Measurements from ENCODE around the gene IGSF21. TPM values are rescaled to one million over a fixed set of nuclear protein-coding genes. Genes with fewer than 3 reads are reported as not detected.

The IGSF21 gene
- total RNA-seq, 2 experiments from 2014 or later, result not detected

GRCh38 chr1:18373882-18374493 is 266.4 kb downstream of the IGSF21 start:
- Mint-ChIP-seq H3K4me1 (ENCODE audit: low read depth) (no peaks in the 10 kb centered on the region), H3K27ac (no peak overlapping the region), H3K27me3 (peaks cover 1% of the 10 kb centered on the region), H3K9me3 (no peaks in the 10 kb centered on the region), H3K36me3 (no peaks in the 10 kb centered on the region), H3K4me3 (no peak overlapping the region)
- intact Hi-C loops (cut with micrococcal nuclease), result no loop called here
- DNase-seq, result peak; percentile 21
- ChIA-PET POLR2A (no interaction called here), CTCF (no interaction called here)

- Mint-ChIP-seq H3K4me1 (ENCODE audit: low read depth) (no peaks in the 10 kb centered on the region), H3K9me3 (peaks cover 5% of the 10 kb centered on the region), H3K4me3 (no peak overlapping the region), H3K27ac (no peak overlapping the region), H3K36me3 (no peaks in the 10 kb centered on the region), H3K27me3 (peaks cover 8% of the 10 kb centered on the region)
- ChIA-PET CTCF (no interaction called here), POLR2A (no interaction called here)
- DNase-seq, result no peak
- intact Hi-C loops (cut with micrococcal nuclease), result no loop called here
Measured at GRCh38 chr1:18376661-18377060, 269.1 kb downstream of the IGSF21 start.

- ChIA-PET CTCF (no interaction called here), POLR2A (no interaction called here)
- intact Hi-C loops (cut with micrococcal nuclease), result no loop called here
- Mint-ChIP-seq H3K9me3 (peaks cover 5% of the 10 kb centered on the region), H3K4me3 (no peak overlapping the region), H3K27me3 (peaks cover 18% of the 10 kb centered on the region), H3K4me1 (ENCODE audit: low read depth) (no peaks in the 10 kb centered on the region), H3K36me3 (no peaks in the 10 kb centered on the region), H3K27ac (no peak overlapping the region)
- DNase-seq, result no peak
Measured at GRCh38 chr1:18380288-18380687, 272.7 kb downstream of the IGSF21 start.

GRCh38 chr1:18384059-18384458 is 276.5 kb downstream of the IGSF21 start:
- CTCF ChIA-PET, result no interaction called here
- Mint-ChIP-seq H3K4me1 (ENCODE audit: low read depth) (no peaks in the 10 kb centered on the region), H3K4me3 (no peak overlapping the region), H3K27me3 (peaks cover 23% of the 10 kb centered on the region), H3K9me3 (peaks cover 5% of the 10 kb centered on the region), H3K27ac (no peak overlapping the region), H3K36me3 (no peaks in the 10 kb centered on the region)
- DNase-seq, result no peak
- POLR2A ChIA-PET, result no interaction called here
- intact Hi-C loops (cut with micrococcal nuclease), result no loop called here

GRCh38 chr1:18384471-18384870 is 276.9 kb downstream of the IGSF21 start:
- peaks cover 4% of the 10 kb centered on the region for H3K9me3 Mint-ChIP-seq
- no peak overlapping the region for H3K4me3 Mint-ChIP-seq
- H3K36me3 Mint-ChIP-seq, result no peaks in the 10 kb centered on the region
- ChIA-PET POLR2A (no interaction called here), CTCF (no interaction called here)
- no peak overlapping the region for H3K27ac Mint-ChIP-seq
- H3K27me3 Mint-ChIP-seq, result peaks cover 22% of the 10 kb centered on the region
- intact Hi-C loops (cut with micrococcal nuclease), result no loop called here
- DNase-seq, result no peak
- H3K4me1 Mint-ChIP-seq (ENCODE audit: low read depth), result no peaks in the 10 kb centered on the region

GRCh38 chr1:18385239-18385790 is 277.7 kb downstream of the IGSF21 start:
- DNase-seq, result no peak
- H3K27ac Mint-ChIP-seq, result no peak overlapping the region
- H3K27me3 Mint-ChIP-seq, result peaks cover 22% of the 10 kb centered on the region
- no peaks in the 10 kb centered on the region for H3K36me3 Mint-ChIP-seq
- no peaks in the 10 kb centered on the region for H3K9me3 Mint-ChIP-seq
- H3K4me3 Mint-ChIP-seq, result no peak overlapping the region
- intact Hi-C loops (cut with micrococcal nuclease), result no loop called here
- ChIA-PET POLR2A (no interaction called here), CTCF (no interaction called here)
- no peaks in the 10 kb centered on the region for H3K4me1 Mint-ChIP-seq (ENCODE audit: low read depth)

GRCh38 chr1:18386591-18386990 is 279.0 kb downstream of the IGSF21 start:
- Mint-ChIP-seq H3K27me3 (peaks cover 17% of the 10 kb centered on the region), H3K27ac (no peak overlapping the region), H3K4me3 (no peak overlapping the region), H3K4me1 (ENCODE audit: low read depth) (no peaks in the 10 kb centered on the region), H3K36me3 (no peaks in the 10 kb centered on the region), H3K9me3 (no peaks in the 10 kb centered on the region)
- intact Hi-C loops (cut with micrococcal nuclease), result no loop called here
- POLR2A ChIA-PET, result no interaction called here
- DNase-seq, result no peak
- CTCF ChIA-PET, result no interaction called here

- CTCF ChIA-PET, result no interaction called here
- intact Hi-C loops (cut with micrococcal nuclease), result no loop called here
- POLR2A ChIA-PET, result no interaction called here
- Mint-ChIP-seq H3K27me3 (peaks cover 15% of the 10 kb centered on the region), H3K36me3 (no peaks in the 10 kb centered on the region), H3K4me1 (ENCODE audit: low read depth) (no peaks in the 10 kb centered on the region), H3K4me3 (no peak overlapping the region), H3K27ac (no peak overlapping the region), H3K9me3 (no peaks in the 10 kb centered on the region)
- DNase-seq, result no peak
Measured at GRCh38 chr1:18387307-18387706, 279.7 kb downstream of the IGSF21 start.

GRCh38 chr1:18390953-18391352 is 283.4 kb downstream of the IGSF21 start:
- intact Hi-C loops (cut with micrococcal nuclease), result no loop called here
- no peak overlapping the region for H3K27ac Mint-ChIP-seq
- DNase-seq, result no peak
- CTCF ChIA-PET, result no interaction called here
- no peaks in the 10 kb centered on the region for H3K36me3 Mint-ChIP-seq
- H3K27me3 Mint-ChIP-seq, result peaks cover 7% of the 10 kb centered on the region
- POLR2A ChIA-PET, result no interaction called here
- H3K9me3 Mint-ChIP-seq, result no peaks in the 10 kb centered on the region
- no peaks in the 10 kb centered on the region for H3K4me1 Mint-ChIP-seq (ENCODE audit: low read depth)
- no peak overlapping the region for H3K4me3 Mint-ChIP-seq

GRCh38 chr1:18394563-18395156 is 287.1 kb downstream of the IGSF21 start:
- CTCF ChIA-PET, result interaction anchor here (1.5 kb wide), 1 partner anchor 183 kb away, joined by 5 read pairs; no protein-coding TSS in a partner anchor
- no peaks in the 10 kb centered on the region for H3K9me3 Mint-ChIP-seq
- POLR2A ChIA-PET, result no interaction called here

GRCh38 chr1:18396247-18396980 is 288.8 kb downstream of the IGSF21 start:
- POLR2A ChIA-PET, result no interaction called here

More at GRCh38 chr1:18394563-18395156, 287.1 kb downstream of the IGSF21 start:
- no peak for DNase-seq
- Mint-ChIP-seq H3K4me1 (ENCODE audit: low read depth) (no peaks in the 10 kb centered on the region), H3K36me3 (no peaks in the 10 kb centered on the region), H3K27ac (no peak overlapping the region), H3K4me3 (no peak overlapping the region), H3K27me3 (peaks cover 12% of the 10 kb centered on the region)
- intact Hi-C loops (cut with micrococcal nuclease), result no loop called here

GRCh38 chr1:18397641-18398040 is 290.0 kb downstream of the IGSF21 start:
- ChIA-PET CTCF (no interaction called here), POLR2A (no interaction called here)
- no peak overlapping the region for H3K27ac Mint-ChIP-seq
- H3K4me1 Mint-ChIP-seq (ENCODE audit: low read depth), result no peaks in the 10 kb centered on the region
- no peaks in the 10 kb centered on the region for H3K36me3 Mint-ChIP-seq
- no peak for DNase-seq
- intact Hi-C loops (cut with micrococcal nuclease), result no loop called here
- H3K27me3 Mint-ChIP-seq, result peaks cover 12% of the 10 kb centered on the region
- H3K4me3 Mint-ChIP-seq, result no peak overlapping the region
- no peaks in the 10 kb centered on the region for H3K9me3 Mint-ChIP-seq

More at GRCh38 chr1:18396247-18396980, 288.8 kb downstream of the IGSF21 start:
- no peaks in the 10 kb centered on the region for H3K36me3 Mint-ChIP-seq
- DNase-seq, result no peak
- H3K27me3 Mint-ChIP-seq, result peaks cover 12% of the 10 kb centered on the region
- H3K9me3 Mint-ChIP-seq, result no peaks in the 10 kb centered on the region
- CTCF ChIA-PET, result no interaction called here
- no peak overlapping the region for H3K27ac Mint-ChIP-seq
- H3K4me1 Mint-ChIP-seq (ENCODE audit: low read depth), result no peaks in the 10 kb centered on the region
- H3K4me3 Mint-ChIP-seq, result no peak overlapping the region
- intact Hi-C loops (cut with micrococcal nuclease), result no loop called here

Data from activated CD4-positive, alpha-beta memory T cell treated with anti-CD3 and anti-CD28 coated beads for 36 hours (primary cell).